UCSD-AML1 (cell line): Measurements from ENCODE around the gene PRMT7.
A peak's percentile ranks its signal among the peaks of the same experiment; 100 is the strongest.

Experiments
- DNase-seq: peaks from one replicate; lab custom pipeline; 2025; ENCODE audit not compliant: unreplicated experiment; lab: John Stamatoyannopoulos, UW

The PRMT7 gene

DNA sequence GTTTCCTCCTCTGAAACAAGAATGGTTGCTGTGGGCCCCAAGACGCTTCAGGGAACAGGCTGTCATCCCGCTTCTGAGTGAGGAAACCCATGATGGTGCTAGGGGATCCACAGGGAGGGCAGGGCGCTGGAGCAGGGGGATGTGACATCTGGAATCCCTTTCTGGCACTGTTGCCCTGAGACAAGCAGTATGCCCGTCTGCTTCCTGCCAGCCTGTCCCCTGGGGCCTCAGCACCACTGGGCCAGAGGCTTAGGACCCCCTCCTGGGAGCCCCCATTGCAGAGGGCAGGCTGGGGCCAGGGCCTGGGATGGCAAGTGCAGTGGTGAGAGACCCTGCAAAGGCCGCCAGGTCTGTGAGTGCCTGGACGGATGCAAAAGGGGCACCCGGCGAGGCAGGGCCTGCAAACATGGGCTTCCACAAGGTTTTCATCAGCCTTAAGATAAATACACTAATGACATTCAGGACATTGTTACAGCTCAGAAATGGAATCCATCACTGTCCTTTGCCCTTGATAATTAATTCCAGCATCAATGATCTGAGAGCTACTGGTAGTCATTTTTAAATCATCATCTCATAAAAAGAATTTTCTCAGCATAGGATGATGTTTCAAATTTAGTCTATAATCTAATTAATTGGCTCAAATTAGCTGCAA is 51.6 kb downstream of the PRMT7 start:
- no peak for DNase-seq

DNA sequence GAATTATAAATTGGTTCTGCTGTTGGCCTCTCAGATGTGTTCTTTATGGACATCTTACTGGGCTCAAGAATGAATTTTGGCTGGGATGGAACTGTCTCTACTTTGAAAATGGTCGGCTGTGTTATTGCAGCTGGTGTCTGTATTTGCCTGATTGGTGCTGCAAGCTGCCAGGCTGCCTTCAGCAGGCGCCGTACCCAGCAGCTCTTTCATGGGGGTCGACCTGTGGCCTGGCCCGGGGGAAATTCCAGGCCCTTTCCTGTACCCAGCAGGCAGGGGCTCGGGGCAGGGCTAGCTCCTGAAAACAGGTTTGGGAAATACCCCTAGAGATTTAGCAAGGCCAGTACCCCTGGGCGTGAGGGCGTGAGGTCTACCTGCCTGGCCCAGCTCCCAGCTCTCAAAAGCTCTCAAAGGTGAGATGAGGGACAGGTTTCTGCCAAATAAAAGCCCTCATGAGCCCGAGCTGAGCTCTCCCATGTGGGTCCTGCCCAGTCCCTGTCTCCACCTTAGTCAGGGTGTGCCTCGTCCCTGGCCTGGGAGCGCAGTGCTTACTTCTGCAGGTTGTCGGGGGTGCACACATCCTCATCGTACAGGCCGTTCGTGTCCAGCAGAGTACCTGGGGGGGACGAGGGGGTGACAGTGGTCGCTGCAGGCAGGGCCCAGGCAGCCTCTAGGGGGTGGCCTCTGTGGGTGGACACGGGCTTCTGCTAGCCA is 52.3 kb downstream of the PRMT7 start:
- no peak for DNase-seq

DNA sequence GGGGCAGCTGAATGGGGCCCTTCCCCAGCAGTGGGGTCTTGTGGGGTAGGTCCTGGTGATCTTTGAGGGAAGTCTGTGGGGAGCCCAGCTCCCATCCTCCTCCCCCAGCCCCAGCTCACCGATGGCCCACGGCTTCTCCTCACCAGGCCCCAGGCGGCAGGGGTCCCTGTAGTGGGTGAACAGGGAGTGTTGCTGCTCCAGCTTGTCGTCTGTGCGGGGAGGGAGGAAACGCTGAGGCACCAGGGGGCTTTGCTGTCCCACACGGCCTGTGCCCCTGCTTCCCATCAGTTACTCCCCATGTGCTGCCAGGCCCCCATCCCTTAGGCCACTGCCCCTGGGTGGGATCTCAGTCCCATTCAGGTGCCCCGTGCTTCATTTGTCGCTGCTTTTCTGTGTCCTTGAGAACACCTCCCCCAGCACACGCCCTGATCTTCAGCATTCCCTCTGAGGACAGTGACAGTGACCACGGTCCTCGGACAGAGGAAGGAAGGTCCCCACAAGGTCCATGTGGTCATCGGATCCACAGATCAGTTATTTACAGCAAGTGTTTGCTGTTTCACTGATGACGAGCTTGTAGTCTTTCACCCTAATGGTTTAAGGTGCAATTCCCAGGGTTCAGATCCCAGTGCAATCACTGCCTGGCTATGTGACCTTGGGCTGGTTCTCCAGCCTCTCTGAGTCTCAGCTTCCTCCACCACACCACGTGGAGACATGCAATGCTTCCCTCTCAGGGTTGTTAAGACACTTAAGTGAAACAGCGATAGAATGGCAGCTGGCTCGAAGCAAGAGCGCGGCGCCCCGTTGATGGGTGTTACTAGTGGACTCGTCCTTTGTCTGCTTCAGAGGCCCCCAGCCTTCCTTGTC is 53.1 kb downstream of the PRMT7 start:
- DNase-seq: no peak

DNA sequence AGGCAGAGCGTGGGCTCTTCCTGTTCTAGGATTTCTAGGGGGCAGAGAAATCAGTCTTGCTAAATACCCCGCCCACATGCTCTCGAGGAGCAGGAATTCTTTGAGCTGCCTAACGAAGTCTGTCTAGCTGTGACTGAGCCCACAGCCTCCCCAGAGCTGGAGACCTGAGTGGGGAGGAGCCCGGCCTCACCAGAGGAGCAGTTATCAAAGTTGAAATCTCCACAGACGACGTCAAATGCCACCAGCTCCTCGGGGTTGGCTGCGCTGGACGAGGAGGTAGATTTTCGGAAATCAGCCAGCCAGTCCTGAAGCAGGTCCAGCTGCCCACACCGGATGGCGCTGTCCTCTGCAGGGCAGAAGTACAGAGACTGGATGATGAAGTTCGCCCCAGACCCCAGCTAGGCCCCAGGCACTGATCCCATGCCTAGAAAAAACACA is 53.8 kb downstream of the PRMT7 start:
- DNase-seq: no peak

DNA sequence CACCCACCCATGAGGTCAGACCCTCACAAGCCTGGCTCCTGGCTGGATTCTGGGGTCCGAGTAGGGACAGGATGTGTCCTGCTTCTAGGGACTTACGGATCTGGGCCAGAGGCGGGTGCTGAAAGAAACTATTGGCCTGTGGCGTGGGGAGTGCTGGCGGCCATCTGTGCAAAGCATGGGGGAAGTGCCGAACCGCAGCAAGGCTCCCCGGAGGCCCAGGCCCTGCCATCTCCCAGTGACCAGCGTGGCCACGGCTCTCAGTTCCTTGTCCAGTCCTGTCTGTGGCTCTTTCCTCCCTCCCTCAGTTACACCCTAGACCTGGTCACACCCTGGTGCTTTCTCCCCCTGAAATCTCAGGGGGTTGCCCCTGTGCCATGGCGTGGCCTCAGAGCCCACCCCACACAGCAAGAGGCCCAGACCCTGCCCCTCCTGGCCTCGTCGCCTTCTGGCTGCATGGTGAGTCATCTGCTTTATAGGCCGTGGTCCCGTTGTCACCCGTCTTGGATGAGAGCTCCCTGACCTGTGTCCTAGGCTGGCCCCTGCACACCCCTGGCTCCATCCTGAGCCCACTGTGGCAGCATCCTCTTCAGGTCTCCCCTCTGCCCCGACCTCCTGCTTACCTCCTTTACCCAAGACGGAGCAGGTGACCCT is 54.5 kb downstream of the PRMT7 start:
- no peak for DNase-seq

DNA sequence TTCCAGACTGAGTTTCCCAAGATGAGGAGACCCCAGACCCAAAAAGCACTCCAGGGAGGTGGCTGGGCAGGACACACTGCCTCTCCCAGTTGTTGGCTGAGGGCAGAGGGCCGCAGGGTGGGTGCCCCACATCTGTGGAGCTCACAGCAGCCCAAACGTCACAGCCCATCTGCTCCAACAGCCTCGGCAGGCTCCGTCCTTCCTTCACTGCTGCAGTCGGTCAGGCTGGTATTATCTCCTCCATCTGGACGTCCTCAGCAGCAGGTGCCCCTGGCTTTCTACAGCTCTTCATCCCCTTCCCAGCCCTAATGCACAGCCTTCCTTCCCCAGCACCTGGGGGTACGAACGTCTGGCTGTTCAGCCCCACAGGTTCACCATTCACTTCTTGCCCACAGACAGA is 55.2 kb downstream of the PRMT7 start:
- no peak for DNase-seq

DNA sequence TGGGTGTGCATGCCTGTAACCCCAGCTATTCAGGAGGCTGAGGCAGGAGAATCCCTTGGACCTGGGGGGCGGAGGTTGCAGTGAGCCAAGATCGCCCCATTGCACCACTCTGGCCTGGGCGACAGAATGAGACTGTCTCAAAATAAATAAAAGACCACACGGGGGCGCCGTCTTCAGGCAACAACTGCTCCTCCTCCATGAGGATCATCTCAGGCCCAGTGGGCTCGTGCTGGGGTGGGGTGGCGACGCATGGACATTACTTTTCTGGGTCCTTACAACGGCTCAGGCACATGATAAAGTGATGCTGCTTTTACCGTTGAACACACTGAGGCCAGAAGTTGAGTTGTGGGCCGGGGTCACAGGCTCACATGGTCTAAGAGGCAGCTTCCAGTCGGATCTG is 56.2 kb downstream of the PRMT7 start:
- DNase-seq: peak; percentile 43

DNA sequence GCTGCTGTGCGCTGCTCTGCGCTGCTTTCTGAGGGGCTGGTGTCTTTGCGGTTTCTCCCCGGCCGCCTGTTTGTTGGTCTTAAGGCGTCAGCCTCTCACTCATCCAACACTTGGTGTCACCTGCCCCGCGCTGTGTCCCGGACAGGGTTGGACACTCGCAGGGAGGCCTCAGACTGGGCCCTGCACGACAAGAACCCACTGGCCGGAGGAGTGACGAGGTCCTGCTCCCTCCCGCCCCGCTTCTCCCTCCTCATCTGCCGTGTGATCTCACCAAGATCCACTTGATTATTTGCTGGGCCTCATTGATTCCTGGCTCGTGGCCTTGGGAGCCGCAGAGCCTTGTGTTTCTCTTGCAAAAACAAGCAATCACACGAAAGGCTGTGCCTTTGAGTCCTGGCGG is 56.6 kb downstream of the PRMT7 start:
- no peak for DNase-seq

DNA sequence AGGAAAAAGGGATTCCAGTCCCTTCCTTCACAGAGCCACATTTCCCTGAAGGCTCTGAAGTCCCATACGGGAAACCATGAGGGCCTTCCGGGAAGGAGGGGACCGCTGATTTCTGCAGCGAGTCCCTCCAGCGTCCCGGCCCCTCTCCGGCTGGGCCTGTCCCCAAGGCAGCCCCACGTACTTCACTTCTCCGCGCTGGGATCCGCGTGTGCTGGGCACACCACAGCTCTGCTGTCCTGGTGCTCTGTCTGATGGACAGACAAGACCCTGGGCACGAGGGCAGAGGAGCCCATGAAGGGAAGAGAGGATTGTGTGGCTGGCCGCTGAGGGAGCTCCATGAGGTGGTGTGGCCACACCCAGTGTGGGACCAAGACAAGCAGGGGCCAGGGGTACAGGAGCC is 57.1 kb downstream of the PRMT7 start:
- no peak for DNase-seq

DNA sequence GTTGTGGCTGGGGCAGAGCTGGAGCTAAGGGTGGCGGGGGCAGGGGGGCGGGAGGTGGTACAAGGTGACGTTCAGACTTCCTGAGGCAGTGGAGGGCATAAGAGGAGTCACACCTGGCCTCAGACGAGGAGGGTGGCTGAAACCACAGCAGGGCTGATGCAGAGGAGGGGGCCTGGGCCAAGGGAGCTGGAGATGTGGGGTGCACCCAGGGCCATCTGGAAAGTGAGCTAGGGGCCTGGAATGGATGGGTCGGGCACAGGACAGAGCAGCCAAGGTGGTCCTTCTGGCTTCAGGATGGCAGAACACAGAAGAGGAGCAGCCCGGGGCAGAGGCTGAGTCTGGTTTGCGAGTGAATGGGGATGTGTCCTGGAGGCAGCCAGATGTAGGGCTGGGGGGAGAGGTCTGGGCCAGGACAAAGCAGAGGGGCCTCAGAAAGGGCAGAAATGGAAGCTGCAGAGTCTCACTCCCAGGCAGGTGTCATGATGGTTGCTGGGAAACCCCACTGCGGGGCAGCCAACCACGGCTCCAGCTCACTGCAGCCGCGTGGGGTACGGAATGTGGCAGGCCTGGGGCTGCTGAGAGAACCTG is 57.6 kb downstream of the PRMT7 start:
- no peak for DNase-seq

DNA sequence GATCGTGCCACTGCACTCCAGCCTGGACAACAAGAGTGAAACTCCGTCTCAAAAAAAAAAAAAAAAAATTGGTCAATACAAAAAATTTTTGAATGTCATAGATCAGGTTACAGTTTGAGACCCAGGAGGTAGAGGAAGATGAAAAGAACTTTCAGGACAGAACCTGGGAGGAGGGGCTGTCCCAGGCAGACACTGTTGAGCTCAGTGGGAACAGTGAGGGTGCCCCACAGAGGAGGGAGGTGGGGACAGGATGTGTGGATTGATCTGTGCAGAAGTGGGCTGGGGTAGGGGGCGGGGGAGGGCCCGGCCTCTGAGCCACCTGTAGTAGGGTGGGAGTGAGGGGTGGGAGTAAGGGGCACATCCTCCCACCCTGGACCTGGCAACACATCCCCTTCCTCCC is 58.3 kb downstream of the PRMT7 start:
- no peak for DNase-seq

DNA sequence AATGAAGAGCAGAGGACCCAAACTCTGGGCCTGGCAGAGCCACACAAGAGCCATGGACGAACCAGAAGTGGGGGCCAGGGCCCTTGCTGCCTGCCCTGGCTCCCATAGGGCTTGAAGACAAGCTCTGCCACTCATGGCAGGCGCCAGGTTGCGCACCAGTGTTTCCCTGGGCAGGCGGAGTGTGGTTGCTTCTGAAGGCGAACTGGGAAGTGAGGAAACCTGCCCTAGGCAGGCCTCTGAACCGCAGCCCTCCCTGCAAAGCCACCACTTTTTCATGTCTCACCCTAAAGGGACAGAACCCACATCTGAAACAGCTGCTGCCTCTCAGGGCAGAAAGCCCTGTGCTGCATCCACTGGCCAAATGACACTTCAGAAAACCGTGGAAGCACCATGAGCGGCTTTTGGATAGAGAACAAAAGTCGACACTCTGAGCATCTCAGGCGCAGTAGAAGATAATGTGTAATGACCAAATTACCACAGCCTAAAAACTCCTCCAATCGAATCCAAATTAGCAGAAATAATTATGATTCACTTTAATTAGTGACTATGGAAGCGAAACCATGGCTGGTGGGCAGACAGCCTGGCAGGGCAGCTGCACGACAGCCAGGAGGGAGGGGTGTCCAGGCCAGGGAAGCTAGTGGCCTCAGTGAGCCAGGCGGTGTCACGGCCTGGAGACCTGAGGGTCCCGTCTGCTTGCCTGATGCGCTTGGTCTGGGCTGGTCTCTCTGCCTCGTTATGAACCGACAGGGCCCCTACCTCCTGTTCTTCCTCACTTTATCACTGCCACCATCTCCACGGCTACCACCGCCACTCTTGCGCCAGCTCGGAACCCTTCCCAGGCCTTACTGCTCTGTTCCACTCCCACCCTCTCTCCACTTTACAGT is 59.1 kb downstream of the PRMT7 start:
- DNase-seq: peak; percentile 80

DNA sequence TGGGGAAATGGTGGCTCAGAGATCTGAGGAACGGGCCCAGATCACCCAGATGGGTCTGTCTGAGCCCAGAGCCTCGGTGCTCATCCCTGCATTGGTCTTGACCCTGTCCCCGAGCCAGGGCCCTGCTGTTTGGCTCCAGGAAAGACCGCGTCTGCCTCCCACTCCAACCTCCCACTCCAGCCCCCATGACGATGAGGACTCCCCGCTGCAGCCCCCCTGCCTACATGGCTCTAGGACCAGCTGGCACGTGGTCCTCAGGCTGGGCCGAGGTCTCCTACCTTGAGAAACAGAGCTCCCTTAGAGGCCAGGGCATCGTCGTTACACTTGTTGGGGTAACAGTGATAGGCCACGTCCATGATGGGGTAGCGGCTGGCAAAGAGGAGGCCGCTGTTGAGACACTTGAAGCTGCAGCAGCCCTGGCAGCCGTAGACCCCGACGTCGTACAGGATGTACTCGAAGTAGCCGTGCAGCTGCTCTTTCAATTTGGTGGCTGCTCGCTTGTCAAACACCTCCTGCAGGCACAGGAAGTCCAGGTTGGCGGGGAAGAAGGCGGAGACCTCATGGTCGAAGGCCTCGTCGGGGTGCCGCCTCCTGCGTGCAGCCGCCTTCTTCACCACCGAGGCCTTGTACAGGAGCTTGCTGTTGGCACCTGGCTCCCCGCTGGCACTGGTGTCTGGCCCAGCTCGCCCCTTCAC is 59.9 kb downstream of the PRMT7 start:
- DNase-seq: no peak

DNA sequence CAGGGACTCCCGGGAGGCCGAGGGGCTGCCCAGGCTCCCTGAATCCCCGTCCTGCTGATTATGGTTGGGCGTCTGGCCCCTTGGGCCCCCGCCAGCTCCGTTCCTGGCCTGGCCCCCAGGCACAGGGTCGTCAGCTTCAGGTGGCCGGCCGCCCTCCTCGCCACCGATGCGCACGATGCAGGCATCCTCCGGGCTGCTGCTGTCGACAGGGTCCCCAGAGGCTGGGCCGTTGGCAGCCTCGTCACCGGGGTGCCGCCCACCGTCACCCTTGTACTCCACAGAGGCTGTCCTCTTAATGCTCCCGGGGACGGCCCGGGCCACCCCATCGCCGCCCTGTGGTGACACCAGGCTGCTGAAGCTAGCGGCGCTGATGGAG is 60.4 kb downstream of the PRMT7 start:
- no peak for DNase-seq

DNA sequence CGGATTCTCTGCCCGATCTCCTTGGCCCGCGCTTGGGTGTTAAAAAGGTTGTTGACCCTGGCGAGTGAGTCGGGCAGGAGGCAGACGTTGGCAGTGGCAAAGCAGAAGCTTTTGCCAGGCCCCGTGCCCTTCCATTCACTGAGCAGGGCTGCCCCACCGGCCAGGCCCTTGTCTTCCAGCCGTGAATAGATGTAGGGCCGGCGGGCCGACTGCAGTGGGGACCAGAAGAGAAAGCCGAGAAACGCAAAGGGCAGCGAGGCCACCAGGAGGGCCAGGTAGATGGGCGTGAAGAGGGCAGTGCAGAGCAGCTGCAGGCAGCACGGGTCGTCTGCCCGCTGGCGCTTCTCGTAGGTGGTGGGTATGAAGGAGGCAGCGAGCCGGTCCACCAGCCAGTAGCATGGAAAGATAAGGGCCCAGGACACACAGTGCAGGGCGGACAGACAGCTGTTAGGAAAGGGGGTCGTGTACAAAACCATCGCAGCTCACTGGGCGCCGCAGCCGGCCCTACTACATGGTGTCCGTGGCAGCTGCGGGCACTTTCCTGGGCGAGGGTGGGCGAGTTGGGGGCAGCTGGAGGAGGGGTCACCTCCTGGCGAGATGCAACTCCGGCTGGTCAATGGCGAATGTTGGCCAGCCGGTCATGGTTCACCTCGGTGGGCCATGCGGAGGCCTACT is 61.0 kb downstream of the PRMT7 start:
- DNase-seq: no peak

DNA sequence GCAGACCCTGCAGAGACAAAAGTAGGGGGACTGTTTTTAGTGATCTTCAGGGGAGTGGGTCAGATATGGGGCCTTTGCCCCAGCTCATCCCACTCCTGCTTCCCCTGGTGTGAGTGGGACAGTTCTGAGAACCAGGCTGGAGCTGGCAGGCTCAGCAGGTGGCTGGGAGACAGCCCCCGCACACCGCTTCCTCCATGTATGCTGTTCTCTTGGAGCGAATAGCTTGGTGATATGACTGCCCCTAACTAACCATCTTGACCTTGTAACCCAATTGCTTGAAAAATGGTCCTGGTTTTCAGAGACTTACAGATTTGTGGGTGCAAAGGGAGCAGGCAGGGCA is 61.5 kb downstream of the PRMT7 start:
- DNase-seq: no peak

DNA sequence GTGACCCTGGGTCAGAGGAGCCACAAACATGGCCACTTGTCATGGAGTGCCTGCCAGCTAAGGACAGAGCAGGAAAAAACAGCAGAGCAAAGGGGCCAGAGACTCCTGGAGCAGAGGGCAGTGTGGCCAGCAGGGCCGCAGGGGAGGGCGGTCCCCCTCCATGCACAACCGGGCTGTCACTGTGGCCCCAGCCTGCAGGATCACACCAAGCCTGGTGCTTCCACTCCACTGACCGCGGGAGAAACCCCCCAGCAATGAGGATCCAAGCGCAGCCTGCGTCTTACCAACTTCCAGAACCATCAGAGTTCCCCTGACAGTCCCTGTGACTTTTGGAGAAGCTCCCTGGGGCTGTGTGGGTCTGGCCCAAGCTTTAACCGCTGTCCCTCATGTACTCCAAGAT is 62.0 kb downstream of the PRMT7 start:
- DNase-seq: no peak

DNA sequence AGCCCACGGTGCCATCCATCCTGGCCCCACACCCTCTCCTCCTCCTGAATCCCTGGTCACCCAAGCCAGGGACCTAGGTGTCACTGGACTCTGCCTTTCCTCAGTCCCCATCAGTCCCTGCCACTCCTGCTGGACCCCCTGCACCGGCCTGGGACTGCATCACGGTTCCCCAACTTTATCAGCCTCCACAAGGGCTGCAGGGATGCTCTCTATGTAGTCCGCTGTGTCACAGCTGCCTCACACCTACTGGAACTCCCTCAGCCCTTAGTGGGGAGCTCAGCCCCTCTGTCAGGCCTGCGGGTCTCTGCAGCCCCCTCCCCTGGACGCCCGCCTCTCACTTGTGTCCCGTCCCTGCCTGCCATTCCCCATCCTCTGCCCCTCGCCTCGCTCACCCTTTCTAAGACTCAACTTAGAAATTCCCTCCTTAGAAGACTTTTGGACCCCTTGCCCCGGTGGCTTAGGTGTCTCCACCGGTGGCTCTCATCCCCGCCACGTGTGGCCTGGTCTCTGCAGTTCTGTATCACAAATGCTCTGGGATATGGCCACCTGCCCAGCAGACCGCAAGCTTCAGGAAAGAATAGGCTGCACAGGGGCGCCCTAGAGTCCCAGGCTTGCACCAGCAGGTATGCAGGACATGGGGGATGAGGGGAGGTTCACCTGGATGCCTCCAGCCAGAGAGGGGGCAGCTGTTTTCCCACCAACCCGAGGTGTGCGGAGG is 62.9 kb downstream of the PRMT7 start:
- DNase-seq: no peak
